ENCODE results near the gene FOXD1. TPM values are rescaled to one million over a fixed set of nuclear protein-coding genes. Genes with fewer than 3 reads are reported as not detected.

The FOXD1 gene
- total and polyA plus RNA-seq, 9 donors, result 0.08 to 0.73 (median 0.15) TPM; not detected in 1

- Histone ChIP-seq H3K27ac (no peak overlapping the region), H3K4me1 (ENCODE audit: insufficient read depth) (no peaks in the 10 kb centered on the region), H3K4me3 (no peak overlapping the region), H3K36me3 (no peaks in the 10 kb centered on the region), H3K27me3 (no peaks in the 10 kb centered on the region), H3K9me3 (no peaks in the 10 kb centered on the region)
- no peak for TF ChIP-seq POLR2A (IDR thresholded peaks at IDR 0.05)
- TF ChIP-seq EP300 (IDR thresholded peaks at IDR 0.05), result no peak
- TF ChIP-seq CTCF (IDR thresholded peaks at IDR 0.05), result no peak
- intact Hi-C loops (cut with DNase I), result no loop called here
- WGBS, 3 donors, result 68 to 81% (median 79%) methylated on average over 1 of the region's 1 CpG
- no peak for DNase-seq
Observed at GRCh38 chr5:73484511-73484910, 35.9 kb upstream of the FOXD1 start.

GRCh38 chr5:73483676-73484075 is 35.1 kb upstream of the FOXD1 start:
- TF ChIP-seq CTCF (IDR thresholded peaks at IDR 0.05) (no peak), POLR2A (IDR thresholded peaks at IDR 0.05) (no peak), EP300 (IDR thresholded peaks at IDR 0.05) (no peak)
- intact Hi-C loops (cut with DNase I), result no loop called here
- WGBS, 3 donors, result 74 to 82% (median 78%) methylated on average over 4 of the region's 4 CpGs
- no peaks in the 10 kb centered on the region for H3K4me1 ChIP-seq (ENCODE audit: insufficient read depth)
- H3K36me3 ChIP-seq, result no peaks in the 10 kb centered on the region
- no peaks in the 10 kb centered on the region for H3K9me3 ChIP-seq
- DNase-seq, result no peak
- H3K27ac ChIP-seq, result no peak overlapping the region
- no peak overlapping the region for H3K4me3 ChIP-seq
- no peaks in the 10 kb centered on the region for H3K27me3 ChIP-seq

- no peak for DNase-seq
- Histone ChIP-seq H3K9me3 (no peaks in the 10 kb centered on the region), H3K4me1 (ENCODE audit: insufficient read depth) (no peaks in the 10 kb centered on the region), H3K27me3 (no peaks in the 10 kb centered on the region), H3K4me3 (no peak overlapping the region), H3K27ac (no peak overlapping the region), H3K36me3 (no peaks in the 10 kb centered on the region)
- intact Hi-C loops (cut with DNase I), result no loop called here
- 68 to 74% (median 71%) methylated on average over 4 of the region's 4 CpGs for WGBS, 3 donors
- TF ChIP-seq POLR2A (IDR thresholded peaks at IDR 0.05), result no peak
- no peak for TF ChIP-seq CTCF (IDR thresholded peaks at IDR 0.05)
- no peak for TF ChIP-seq EP300 (IDR thresholded peaks at IDR 0.05)
Observed at GRCh38 chr5:73482383-73483136, 34.0 kb upstream of the FOXD1 start.

GRCh38 chr5:73480500-73480899 is 31.9 kb upstream of the FOXD1 start:
- no peaks in the 10 kb centered on the region for H3K4me1 ChIP-seq (ENCODE audit: insufficient read depth)
- no peak overlapping the region for H3K27ac ChIP-seq
- no peak for DNase-seq
- H3K9me3 ChIP-seq, result no peaks in the 10 kb centered on the region
- WGBS, 3 donors, result 82 to 91% (median 85%) methylated on average over 1 of the region's 1 CpG
- no peaks in the 10 kb centered on the region for H3K36me3 ChIP-seq
- no peak for TF ChIP-seq EP300 (IDR thresholded peaks at IDR 0.05)
- no peak overlapping the region for H3K4me3 ChIP-seq
- no peaks in the 10 kb centered on the region for H3K27me3 ChIP-seq
- intact Hi-C loops (cut with DNase I), result no loop called here

GRCh38 chr5:73472116-73472515 is 23.5 kb upstream of the FOXD1 start:
- TF ChIP-seq POLR2A (IDR thresholded peaks at IDR 0.05), result no peak
- no peak for TF ChIP-seq EP300 (IDR thresholded peaks at IDR 0.05)
- TF ChIP-seq CTCF (IDR thresholded peaks at IDR 0.05), result no peak
- Histone ChIP-seq H3K4me1 (ENCODE audit: insufficient read depth) (no peaks in the 10 kb centered on the region), H3K27me3 (no peaks in the 10 kb centered on the region), H3K4me3 (no peak overlapping the region), H3K36me3 (no peaks in the 10 kb centered on the region), H3K27ac (no peak overlapping the region), H3K9me3 (no peaks in the 10 kb centered on the region)
- 57 to 92% (median 60%) methylated on average over 3 of the region's 3 CpGs for WGBS, 3 donors
- DNase-seq, result no peak
- intact Hi-C loops (cut with DNase I), result no loop called here
